ENCODE data around the gene ZNF460. TPM values are rescaled to one million over a fixed set of nuclear protein-coding genes. Genes with fewer than 3 reads are reported as not detected.

The ZNF460 gene
- total RNA-seq, result 100 to 1,000 TPM in 2 of 4 donors, 10 to 100 TPM in 2; 46.5 to 163 (median 104) TPM

DNA sequence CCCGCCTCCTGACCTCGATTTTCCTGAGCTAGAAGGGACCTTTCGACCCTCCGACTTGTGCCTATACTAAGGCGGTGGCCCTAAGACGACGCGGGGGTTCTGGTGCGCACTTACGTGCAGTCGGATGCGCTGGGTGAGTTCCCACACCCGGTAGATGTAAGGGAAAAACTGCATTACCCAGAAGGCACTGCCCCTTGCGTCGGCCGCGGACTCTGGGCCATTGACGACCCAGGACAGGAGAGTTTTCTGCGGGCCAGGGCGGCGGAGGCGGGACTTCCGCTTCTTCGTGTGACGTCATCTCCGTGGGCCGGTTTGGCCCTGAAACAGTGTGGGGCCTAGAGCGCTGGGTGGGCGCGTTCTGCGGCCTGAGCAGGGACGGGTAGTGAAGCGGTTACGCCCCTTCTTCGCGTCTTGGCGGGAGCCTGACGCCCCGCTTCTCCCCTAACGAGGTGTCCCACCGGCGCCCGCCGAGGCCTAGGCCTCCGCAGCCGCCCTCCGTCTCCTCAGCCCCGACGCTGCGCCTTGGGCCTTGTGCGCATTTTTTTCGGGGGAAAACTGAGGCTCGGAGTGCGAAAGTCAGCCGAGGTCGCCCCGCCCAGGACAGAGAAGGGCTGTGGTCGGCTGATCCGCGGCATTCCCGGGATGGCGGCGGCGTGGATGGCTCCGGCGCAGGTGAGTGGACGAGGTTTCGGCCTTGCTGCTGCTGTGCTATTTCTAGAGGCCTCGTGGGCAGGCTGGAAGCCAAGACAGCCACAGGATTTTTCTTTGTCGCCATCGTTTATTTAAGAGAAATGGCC is at the start of gene ZNF460:
Gene ZNF460 (plus strand): TSS at position 321 of the 797 bp plus-strand sequence. CDS start 322 bp downstream, at position 643.
- no peak for TF ChIP-seq CTCF (IDR thresholded peaks at IDR 0.05)
- ATAC-seq (ENCODE audit: low FRiP score) (peak; percentile 84), DNase-seq (ENCODE audit: low spot score) (peak; percentile 82)

GRCh38 chr19:57231686-57232085 is 48.6 kb upstream of the ZNF460 start:
- no peak for TF ChIP-seq CTCF (IDR thresholded peaks at IDR 0.05)
- DNase-seq (ENCODE audit: low spot score), result no peak
- no peak for ATAC-seq (ENCODE audit: low FRiP score)

DNA sequence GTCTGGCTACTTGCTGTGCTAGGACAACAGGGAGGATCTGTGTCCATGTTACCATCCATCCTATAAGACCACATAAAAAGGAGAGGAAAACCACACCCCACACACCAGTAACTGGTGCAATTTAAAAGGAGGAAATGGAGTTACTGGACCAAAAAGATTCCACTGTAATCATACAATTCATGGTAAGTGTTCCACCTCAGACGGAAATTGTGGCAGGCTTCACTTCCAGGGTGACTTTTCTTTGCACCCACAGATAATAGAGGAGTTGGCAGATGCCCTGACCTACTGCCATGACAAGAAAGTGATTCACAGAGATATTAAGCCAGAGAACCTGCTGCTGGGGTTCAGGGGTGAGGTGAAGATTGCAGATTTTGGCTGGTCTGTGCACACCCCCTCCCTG is 47.1 kb upstream of the ZNF460 start:
- no peak for DNase-seq (ENCODE audit: low spot score)
- TF ChIP-seq CTCF (IDR thresholded peaks at IDR 0.05), result no peak
- no peak for ATAC-seq (ENCODE audit: low FRiP score)

DNA sequence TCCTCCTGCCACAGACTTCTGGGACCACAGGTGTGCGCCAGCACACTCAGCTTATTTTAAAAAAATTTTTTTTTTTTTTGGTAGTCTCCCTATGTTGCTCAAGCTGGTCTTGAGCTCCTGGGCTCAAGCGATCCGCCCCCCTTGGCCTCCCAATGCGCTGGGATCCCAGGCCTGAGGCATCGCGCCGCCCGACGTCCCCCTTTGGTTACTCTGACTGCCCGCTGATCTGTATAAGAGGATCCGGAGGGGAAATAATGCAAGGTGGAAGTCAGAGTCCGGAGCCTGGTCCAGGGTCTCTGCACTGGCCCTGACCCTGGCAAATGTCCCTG is 40.3 kb upstream of the ZNF460 start:
- TF ChIP-seq CTCF (IDR thresholded peaks at IDR 0.05), result no peak
- ATAC-seq (ENCODE audit: low FRiP score) (no peak), DNase-seq (ENCODE audit: low spot score) (no peak)

GRCh38 chr19:57240311-57241090 is 39.8 kb upstream of the ZNF460 start, which contains the start of gene ZNF805:
ZNF805 (plus strand) TSS chr19:57240632; CDS start chr19:57240892, 260 bp downstream.
- DNase-seq (ENCODE audit: low spot score) (peak; percentile 88), ATAC-seq (ENCODE audit: low FRiP score) (peak; percentile 96)
- TF ChIP-seq CTCF (IDR thresholded peaks at IDR 0.05), result no peak

- TF ChIP-seq CTCF (IDR thresholded peaks at IDR 0.05), result no peak
- DNase-seq (ENCODE audit: low spot score), result no peak
- ATAC-seq (ENCODE audit: low FRiP score), result no peak
These were observed 39.1 kb upstream of the ZNF460 start for GRCh38 chr19:57241176-57241575.
